Stimulated activated CD4-positive, alpha-beta T cell treated with anti-CD3 and anti-CD28 coated beads, Interleukin-15, amount 100 ng/mL, for 1 hour (primary cell): ENCODE measurements around the gene PGM2.

Experiments
- DNase-seq, 2 donors: peaks; one replicate each; pipeline ENCODE4 v3.0.0-alpha.2; 2020; ENCODE audit warnings: low read depth in 1 of 2, low spot score in 1 of 2

Gene PGM2

DNA sequence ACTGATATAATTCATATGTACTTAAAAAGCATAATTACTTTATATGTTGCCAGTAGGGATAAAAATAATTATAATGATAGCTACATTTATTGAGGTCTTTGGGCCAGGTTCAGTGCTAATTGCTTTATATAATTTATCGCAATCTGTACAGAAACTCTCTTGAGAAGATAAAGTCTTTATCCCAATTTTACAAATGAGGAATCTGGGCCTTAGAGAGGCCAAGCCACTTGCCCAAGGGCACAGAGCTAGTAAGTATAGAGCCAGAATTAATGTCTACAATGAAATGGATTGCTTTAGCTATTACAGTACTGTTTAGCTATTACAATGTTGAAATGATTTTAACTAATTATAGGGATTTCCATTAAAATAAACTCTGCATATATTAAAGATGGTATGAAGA, 33.8 kb downstream of the PGM2 start:
- no peak for DNase-seq

- DNase-seq = no peak
Observed at GRCh38 chr4:37862961-37863360, 36.5 kb downstream of the PGM2 start.

GRCh38 chr4:37864786-37865185, 38.3 kb downstream of the PGM2 start:
- DNase-seq = no peak

- DNase-seq = no peak
Observed at GRCh38 chr4:37865450-37865849, 39.0 kb downstream of the PGM2 start.

DNA sequence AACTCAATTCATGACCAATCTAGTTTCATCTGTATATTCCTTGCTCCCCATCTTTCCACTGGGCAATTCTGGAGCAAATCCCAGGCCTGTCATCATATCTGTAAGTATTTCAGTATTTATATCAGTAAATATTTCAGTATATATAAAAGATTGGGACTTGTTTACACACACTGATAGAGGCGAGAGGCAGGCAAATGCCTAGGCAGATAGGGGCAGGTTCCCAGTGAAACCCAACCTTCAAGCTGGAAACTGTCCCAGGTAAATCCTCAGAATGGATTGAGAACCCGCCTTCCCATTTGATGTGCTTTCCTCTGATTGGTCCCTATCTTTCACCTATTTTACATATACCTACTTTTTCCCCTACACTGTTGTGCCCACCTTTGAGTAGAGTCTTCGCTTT, 40.6 kb downstream of the PGM2 start:
- no peak for DNase-seq

DNA sequence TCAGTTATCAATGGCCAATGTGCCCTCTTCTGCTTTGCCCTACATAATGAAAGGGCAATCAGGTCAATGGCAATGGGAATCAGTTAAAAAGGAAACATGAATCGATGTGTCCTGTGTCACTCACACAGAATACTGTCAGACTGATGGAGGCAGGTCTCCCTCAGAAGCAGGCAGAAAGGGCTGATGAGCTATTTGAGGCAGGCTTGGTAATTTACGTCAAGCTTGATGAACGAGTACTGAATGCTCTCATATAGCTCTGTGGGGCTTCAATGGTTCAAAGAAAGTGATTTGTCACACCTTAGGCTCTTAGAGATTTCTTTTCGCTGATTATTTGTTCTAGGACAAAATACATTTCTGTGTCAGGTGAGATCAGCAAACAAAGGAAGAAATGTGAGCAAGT, 41.8 kb downstream of the PGM2 start:
- no peak for DNase-seq

- DNase-seq = no peak
Observed at GRCh38 chr4:37872310-37872988, 46.0 kb downstream of the PGM2 start.

DNA sequence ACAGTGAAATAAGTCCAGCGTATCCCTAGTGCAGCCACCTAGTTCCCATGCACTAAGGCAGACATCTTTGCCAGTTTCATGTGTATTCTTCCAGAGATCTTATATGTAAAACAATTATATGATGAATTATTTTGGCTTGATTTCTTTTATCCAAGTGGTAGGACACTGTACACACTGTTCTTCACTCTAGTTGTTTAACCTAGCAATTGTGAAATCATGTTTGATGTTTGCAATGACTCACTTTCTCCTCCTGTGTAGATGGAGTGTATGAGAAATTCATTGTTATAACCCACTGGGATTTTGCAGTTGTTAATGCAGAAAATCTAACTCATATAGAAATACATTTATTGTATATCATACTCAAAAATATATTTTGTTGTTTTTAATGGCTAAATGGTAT, 46.9 kb downstream of the PGM2 start:
- DNase-seq = no peak

GRCh38 chr4:37876156-37876555, 49.7 kb downstream of the PGM2 start:
- DNase-seq = no peak

DNA sequence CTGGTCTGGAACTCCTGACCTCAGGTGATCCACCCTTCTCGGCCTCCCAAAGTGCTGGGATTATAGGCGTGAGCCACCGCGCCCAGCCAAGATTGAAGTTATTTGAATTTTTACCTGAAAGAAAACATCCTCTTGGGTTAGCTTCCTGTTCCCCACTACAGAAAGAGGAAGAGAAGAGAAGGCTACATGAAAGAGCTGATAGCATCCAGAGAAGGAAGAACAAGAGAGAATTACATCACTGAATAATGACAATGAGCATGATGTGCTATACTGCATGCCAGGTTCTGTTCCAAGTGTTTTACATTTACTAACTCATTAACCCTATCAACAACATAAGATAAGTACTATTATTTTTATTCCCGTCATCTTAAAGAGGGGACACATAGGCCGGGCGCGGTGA, 52.9 kb downstream of the PGM2 start:
- DNase-seq = no peak

DNA sequence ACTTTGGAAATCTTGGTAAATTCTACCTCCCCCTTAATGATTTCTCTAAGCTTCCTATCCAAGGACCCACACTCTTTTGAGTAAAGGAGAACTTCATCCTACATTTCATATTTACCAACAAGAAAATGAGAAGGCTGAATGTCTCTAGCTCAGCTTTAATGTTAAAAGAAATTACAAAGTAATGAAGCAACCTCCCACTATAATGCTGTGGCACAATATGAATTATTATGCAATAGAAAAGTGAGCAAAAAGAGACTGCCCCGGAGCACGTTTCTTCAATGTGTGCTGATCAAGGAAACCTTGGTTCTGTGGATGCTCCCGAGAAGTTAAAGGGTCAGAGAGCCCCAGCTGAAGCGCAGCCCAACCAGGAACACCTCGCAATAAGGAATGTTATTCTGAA, 55.3 kb downstream of the PGM2 start:
- DNase-seq = no peak

- no peak for DNase-seq
Observed at GRCh38 chr4:37882665-37883296, 56.3 kb downstream of the PGM2 start.

GRCh38 chr4:37884855-37885487, 58.5 kb downstream of the PGM2 start:
- no peak for DNase-seq

DNA sequence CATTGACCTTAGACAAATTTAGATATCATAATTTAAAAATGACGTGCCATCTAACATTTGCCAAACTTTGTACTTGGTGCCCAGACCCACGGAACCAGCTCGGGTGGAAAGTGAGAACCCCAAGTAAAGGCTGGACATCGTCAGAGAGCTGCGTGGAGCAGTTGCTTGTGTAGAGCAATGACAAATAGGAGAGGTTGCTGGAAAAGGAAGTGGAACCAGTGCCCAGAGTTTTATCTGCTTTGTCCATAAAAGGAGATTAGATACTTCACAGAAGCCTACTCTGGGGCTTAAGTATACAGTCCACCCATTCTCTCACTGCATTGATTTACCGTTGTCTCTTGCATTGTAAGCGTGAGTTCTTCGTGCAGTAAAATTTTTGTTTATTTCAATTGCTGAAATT, 59.0 kb downstream of the PGM2 start:
- DNase-seq = no peak

DNA sequence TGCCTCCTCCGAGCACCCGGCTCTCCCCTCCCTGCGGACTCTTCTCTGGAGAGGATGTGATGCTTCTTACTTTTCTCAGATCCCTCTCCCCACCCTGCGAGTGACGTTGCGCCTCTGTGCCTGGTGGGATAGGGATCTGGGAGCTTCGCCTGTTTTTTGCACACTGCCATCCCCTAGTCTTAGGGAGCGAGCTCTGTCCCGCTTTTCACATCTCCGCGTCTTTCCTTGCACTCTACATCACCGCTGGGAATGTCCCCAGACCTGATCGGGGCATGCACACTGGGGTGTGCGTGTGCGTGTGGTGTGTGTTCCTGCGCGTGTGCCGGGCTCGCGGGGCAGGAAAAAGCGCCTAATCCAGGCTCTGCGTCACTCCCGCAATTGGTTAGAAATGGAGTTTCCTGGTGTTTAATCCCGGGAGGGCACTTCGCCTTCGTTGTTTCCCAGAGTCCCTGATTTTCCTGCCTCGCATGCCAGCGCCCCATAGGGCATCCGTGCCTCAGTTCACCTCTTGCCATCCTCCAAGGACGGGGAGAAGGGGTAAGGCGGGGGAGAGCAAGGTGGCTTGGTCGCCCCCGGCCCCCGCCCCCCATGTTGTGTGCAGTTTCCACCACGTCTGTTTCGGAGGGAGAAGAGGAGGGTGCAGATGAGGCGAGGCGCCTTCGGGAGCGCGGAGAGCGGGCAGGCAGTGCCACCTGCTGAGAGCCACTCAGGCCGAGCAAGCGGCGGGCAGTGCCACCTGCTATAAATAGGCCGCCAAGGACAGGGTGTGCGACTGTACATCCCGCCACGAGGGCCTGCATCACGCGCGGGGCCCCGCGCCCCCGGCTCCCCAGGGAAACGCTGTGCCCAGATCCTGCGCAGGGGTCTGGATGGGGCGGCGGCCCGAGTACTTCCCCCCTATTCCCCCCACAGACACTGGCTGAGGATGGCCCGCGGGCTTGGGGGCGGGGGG, 63.6 kb downstream of the PGM2 start:
- DNase-seq = peak; percentile 15 to 16

- DNase-seq = peak; percentile 12 to 27
Observed at GRCh38 chr4:37890801-37891259, 64.3 kb downstream of the PGM2 start, which contains the start of gene TBC1D1. TBC1D1 (plus strand) TSS chr4:37891084; CDS start chr4:37902096, 11,012 bp downstream.

DNA sequence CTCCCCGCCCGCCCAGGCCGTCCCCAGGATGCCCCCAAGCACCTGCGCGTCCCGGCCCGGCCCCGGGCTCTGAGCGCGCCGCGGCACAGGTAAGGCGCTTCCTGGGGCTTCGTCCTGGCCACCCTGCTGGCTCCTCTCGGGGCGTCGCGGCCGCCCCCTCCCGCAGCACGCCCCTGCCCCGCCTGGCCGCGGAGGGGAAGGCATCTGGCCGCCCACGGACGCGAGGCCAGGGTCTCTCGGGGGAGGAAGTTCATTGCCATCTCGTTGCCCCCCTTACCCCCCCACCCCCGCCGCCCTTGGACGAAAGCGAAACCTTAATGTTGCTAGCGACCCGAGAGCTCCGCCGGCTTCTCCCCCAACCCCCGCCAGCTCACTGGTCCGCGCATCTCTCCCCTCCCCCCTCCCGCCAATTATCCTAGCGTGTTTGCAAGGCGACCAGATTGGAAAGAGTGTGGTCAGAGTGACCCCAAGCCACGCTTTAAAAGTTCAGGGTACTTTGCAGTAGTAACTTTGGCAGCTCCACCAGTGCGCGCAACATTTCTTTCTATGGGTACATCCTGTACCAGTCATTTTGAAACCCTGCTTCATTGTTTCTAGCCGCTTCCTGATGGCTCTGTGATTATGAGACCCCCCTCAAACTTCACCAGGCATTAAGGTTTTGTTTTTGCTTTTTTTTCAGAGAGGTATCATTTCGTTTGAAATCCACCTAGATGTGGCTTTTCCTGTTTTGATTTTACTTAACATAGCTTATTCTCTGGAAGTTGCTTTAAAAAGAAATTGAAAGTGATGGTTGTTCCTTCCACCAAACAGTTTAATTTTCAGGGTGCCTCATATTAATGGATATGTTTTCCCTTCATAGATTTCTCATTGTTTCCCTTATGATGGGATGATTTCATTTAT, 65.0 kb downstream of the PGM2 start:
- DNase-seq = peak; percentile 17 to 49

GRCh38 chr4:37892641-37893040, 66.2 kb downstream of the PGM2 start:
- DNase-seq = no peak

GRCh38 chr4:37893164-37893563, 66.7 kb downstream of the PGM2 start:
- DNase-seq = no peak

DNA sequence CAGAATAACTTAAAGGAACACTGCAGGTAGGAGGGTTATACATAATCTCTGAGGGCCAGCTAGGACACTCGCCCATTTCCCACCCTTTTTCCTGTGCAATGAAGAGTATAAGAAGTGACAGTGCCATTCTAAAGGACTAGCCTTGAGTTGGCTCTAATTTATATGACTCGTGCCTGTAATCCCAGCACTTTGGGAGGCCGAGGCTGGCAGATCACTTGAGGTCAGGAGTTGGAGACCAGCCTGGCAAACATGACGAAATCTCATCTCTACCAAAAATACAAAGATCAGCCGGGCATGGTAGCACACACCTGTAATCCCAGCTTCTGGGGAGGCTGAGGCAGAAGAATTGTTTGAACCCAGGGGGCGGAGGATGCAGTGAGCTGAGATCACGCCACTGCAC, 68.8 kb downstream of the PGM2 start:
- no peak for DNase-seq
